Smooth muscle cell (in vitro differentiated cells): ENCODE results near the gene ALDH1L1. TPM values are rescaled to one million over a fixed set of nuclear protein-coding genes. Genes with fewer than 3 reads are reported as not detected.

Experiments used
- DNase-seq: peaks from one replicate; lab custom pipeline; 2025; ENCODE audit not compliant: unreplicated experiment; lab: John Stamatoyannopoulos, UW
- H2AFZ ChIP-seq: fragments of 200-600 bp; sonication (generic); 2 replicates; pipeline ENCODE4 v1.6.0; 2016; ENCODE audit warnings: antibody characterized with exemption, low read depth, mild to moderate bottlenecking
- H3F3A ChIP-seq: fragments of 200-600 bp; sonication (generic); 2 replicates; pipeline ENCODE4 v1.6.0; 2017; ENCODE audit warnings: antibody characterized with exemption, low read depth
- H3K27ac ChIP-seq: fragments of 200-600 bp; sonication (generic); 2 replicates; pipeline ENCODE4 v1.5.1; 2016; ENCODE audit warnings: low read depth, mild to moderate bottlenecking
- H3K27me3 ChIP-seq: fragments of 200-600 bp; sonication (generic); 2 replicates; pipeline ENCODE4 v1.6.1; 2016; ENCODE audit warnings: low read depth, mild to moderate bottlenecking
- H3K36me3 ChIP-seq: fragments of 200-600 bp; sonication (generic); 2 replicates; pipeline ENCODE4 v1.5.1; 2016; ENCODE audit warnings: low read depth
- H3K4me1 ChIP-seq: fragments of 200-600 bp; sonication (generic); 2 replicates; pipeline ENCODE4 v1.5.1; 2016; ENCODE audit warnings: low read depth
- H3K4me2 ChIP-seq: fragments of 200-600 bp; sonication (generic); 2 replicates; pipeline ENCODE4 v1.6.0; 2016; ENCODE audit warnings: mild to moderate bottlenecking
- H3K4me3 ChIP-seq: fragments of 200-600 bp; sonication (generic); 2 replicates; pipeline ENCODE4 v1.5.1; 2016; ENCODE audit warnings: mild to moderate bottlenecking
- H3K79me2 ChIP-seq: fragments of 200-600 bp; sonication (generic); 2 replicates; pipeline ENCODE4 v1.6.0; 2016; ENCODE audit warnings: low read depth, mild to moderate bottlenecking
- H3K9ac ChIP-seq: fragments of 200-600 bp; sonication (generic); 2 replicates; pipeline ENCODE4 v1.6.0; 2016; ENCODE audit warnings: low read depth
- H3K9me3 ChIP-seq: fragments of 200-600 bp; sonication (generic); replicated peaks from 2 replicates; pipeline ENCODE4 v1.5.1; 2016; ENCODE audit warnings: low read depth
- H4K20me1 ChIP-seq: fragments of 200-600 bp; sonication (generic); 2 replicates; pipeline ENCODE4 v1.6.0; 2016; ENCODE audit warnings: low read depth
- CTCF ChIP-seq: fragments of 200-600 bp; sonication (generic); IDR thresholded peaks from 2 replicates; pipeline ENCODE4 v1.5.1; 2017; ENCODE audit warnings: borderline replicate concordance, mild to moderate bottlenecking, antibody characterized with exemption; ENCODE audit not compliant: insufficient read depth, poor library complexity, severe bottlenecking
- WGBS: methylation state at CpG from one replicate; pipeline ENCODE4 v1.1.7; 2016; ENCODE audit warnings: low lambda C conversion rate; 5-methylcytosine and 5-hydroxymethylcytosine counted together
- polyA plus RNA-seq: library from polyadenylated mRNA; unstranded; fragments of >200 nt; fragmentation: Nextera tagmentation; extraction: Ambion mirVana; gene quantifications from 2 replicates; pipeline ENCODE4 v1.2.1, GENCODE V29; 2016
- total RNA-seq: library from RNA; depleted of rRNA; stranded (reverse); fragments of >200 nt; gene quantifications from 2 replicates; pipeline ENCODE4 v1.2.3, GENCODE V29; 2014

Gene ALDH1L1
- total and polyA plus RNA-seq, 2 experiments from 2014 or later: 0.48 TPM; not detected in 1

GRCh38 chr3:126197854-126198584, 17.6 kb upstream of the ALDH1L1 start:
- no peak overlapping the region for H2AFZ ChIP-seq
- peaks cover 8% of the 10 kb centered on the region for H3K9me3 ChIP-seq
- no peak overlapping the region for H3K27ac ChIP-seq
- no peaks in the 10 kb centered on the region for H3F3A ChIP-seq
- H3K79me2 ChIP-seq: no peaks in the 10 kb centered on the region
- DNase-seq: no peak
- H3K36me3 ChIP-seq: no peaks in the 10 kb centered on the region
- H3K4me1 ChIP-seq: no peaks in the 10 kb centered on the region
- no peak overlapping the region for H3K9ac ChIP-seq
- H4K20me1 ChIP-seq: no peaks in the 10 kb centered on the region
- no peak overlapping the region for H3K4me2 ChIP-seq
- WGBS: 59% methylated on average over 7 of the region's 7 CpGs
- TF ChIP-seq CTCF: peak; percentile 45
- H3K27me3 ChIP-seq: no peaks in the 10 kb centered on the region
- no peak overlapping the region for H3K4me3 ChIP-seq

- Histone ChIP-seq H3K27ac (no peak overlapping the region), H3K4me3 (no peak overlapping the region), H3K9ac (no peak overlapping the region), H3K9me3 (peaks cover 8% of the 10 kb centered on the region), H2AFZ (no peak overlapping the region), H3F3A (no peaks in the 10 kb centered on the region), H3K4me1 (no peaks in the 10 kb centered on the region), H3K27me3 (no peaks in the 10 kb centered on the region), H4K20me1 (no peaks in the 10 kb centered on the region), H3K4me2 (no peak overlapping the region), H3K36me3 (no peaks in the 10 kb centered on the region), H3K79me2 (no peaks in the 10 kb centered on the region)
- WGBS: 85% methylated on average over 4 of the region's 4 CpGs
- no peak for TF ChIP-seq CTCF
- DNase-seq: no peak
These were observed 17.0 kb upstream of the ALDH1L1 start for GRCh38 chr3:126197343-126197742.

GRCh38 chr3:126194713-126195305, 14.4 kb upstream of the ALDH1L1 start:
- Histone ChIP-seq H3K27me3 (no peaks in the 10 kb centered on the region), H3K27ac (no peak overlapping the region), H3F3A (no peaks in the 10 kb centered on the region), H3K4me2 (no peak overlapping the region), H4K20me1 (no peaks in the 10 kb centered on the region), H3K4me1 (no peaks in the 10 kb centered on the region), H3K36me3 (no peaks in the 10 kb centered on the region), H3K9ac (no peak overlapping the region), H3K79me2 (no peaks in the 10 kb centered on the region), H3K4me3 (no peak overlapping the region), H2AFZ (no peak overlapping the region), H3K9me3 (peaks cover 8% of the 10 kb centered on the region)
- DNase-seq: no peak
- 49% methylated on average over 1 of the region's 1 CpG for WGBS
- no peak for TF ChIP-seq CTCF
